B cell (primary cell): ENCODE measurements around the gene TSKS. TPM values are rescaled to one million over a fixed set of nuclear protein-coding genes. Genes with fewer than 3 reads are reported as not detected.

Experiments
- ATAC-seq: fragments of 200-7000 bp; cut with Tn5 transposase; one replicate; pipeline ENCODE4 v1.10.0; 2021; ENCODE audit warnings: low read depth, mild to moderate bottlenecking, moderate number of reproducible peaks, moderate library complexity
- CTCF ChIA-PET: fragments of 350-600 bp; sonication (Branson Sonifier 250); formaldehyde crosslinking; loops from one replicate; lab custom pipeline; 2021; ENCODE audit warnings: antibody characterized with exemption, inconsistent platforms; lab: Charles Lee
- POLR2A ChIA-PET: fragments of 350-600 bp; sonication (Branson Sonifier 250); formaldehyde crosslinking; loops from one replicate; lab custom pipeline; 2021; ENCODE audit warnings: antibody characterized with exemption; lab: Charles Lee
- DNase-seq: peaks from one replicate; pipeline ENCODE4 v3.0.0; 2013
- H2AFZ ChIP-seq: 2 replicates; pipeline ENCODE4 v1.6.1; 2012; ENCODE audit warnings: mild to moderate bottlenecking, low read depth, low read length; ENCODE audit not compliant: insufficient read depth, poor library complexity, severe bottlenecking
- H3K27ac ChIP-seq, 2 donors: 1 replicate in 1 of 2; 2 replicates in 1 of 2; pipeline ENCODE4 v1.5.1; 2012 to 2013; ENCODE audit warnings: low read length in 2 of 2, mild to moderate bottlenecking in 2 of 2, moderate library complexity in 1 of 2
- H3K27me3 ChIP-seq, 4 experiments: fragments of 200-600 bp in 1 of 4; sonication (generic) in 1 of 4; replicated peaks in 1 of 4; 1 replicate in 2 of 4; 2 replicates in 2 of 4; pipeline versions ENCODE4 v1.6.1 to v1.7.0; 2013 to 2016; ENCODE audit warnings: low read length in 3 of 4, mild to moderate bottlenecking in 2 of 4, mixed read lengths in 1 of 4, moderate library complexity in 1 of 4; ENCODE audit not compliant: insufficient read depth in 4 of 4, control insufficient read depth in 3 of 4; ENCODE audit errors: control extremely low read depth in 1 of 4
- H3K36me3 ChIP-seq, 2 experiments: replicated peaks in 1 of 2; 1 replicate in 1 of 2; 2 replicates in 1 of 2; pipeline versions ENCODE4 v1.6.1 to v1.7.1; 2013; ENCODE audit warnings: low read length in 1 of 2; ENCODE audit not compliant: insufficient read depth in 2 of 2, control insufficient read depth in 1 of 2; ENCODE audit errors: control extremely low read depth in 1 of 2, extremely low read depth in 1 of 2
- H3K4me1 ChIP-seq, 2 donors: fragments of 200-600 bp in 1 of 2; sonication (generic) in 1 of 2; 1 replicate in 1 of 2; 2 replicates in 1 of 2; pipeline versions ENCODE4 v1.5.1 to v1.6.1; 2013 to 2017; ENCODE audit warnings: low read length in 2 of 2; ENCODE audit not compliant: control insufficient read depth in 2 of 2, insufficient read depth in 2 of 2
- H3K4me2 ChIP-seq: replicated peaks from 2 replicates; pipeline ENCODE3; 2012; ENCODE audit warnings: mild to moderate bottlenecking, low read depth, low read length; ENCODE audit not compliant: poor library complexity, severe bottlenecking
- H3K4me3 ChIP-seq, 5 experiments: fragments of 200-600 bp in 1 of 5; sonication (generic) in 1 of 5; 1 replicate in 3 of 5; 2 replicates in 2 of 5; pipeline versions ENCODE4 v1.5.1 to v1.7.0; 2011 to 2016; ENCODE audit warnings: low read length in 4 of 5, mild to moderate bottlenecking in 4 of 5, low read depth in 2 of 5, control low read depth in 1 of 5, moderate library complexity in 1 of 5; ENCODE audit not compliant: insufficient read depth in 1 of 5; ENCODE audit errors: control extremely low read depth in 1 of 5, extremely low read depth in 1 of 5
- H3K79me2 ChIP-seq: fragments of 200-600 bp; sonication (generic); one replicate; pipeline ENCODE4 v1.6.0; 2016; ENCODE audit warnings: low read length; ENCODE audit not compliant: control insufficient read depth, insufficient read depth
- H3K9ac ChIP-seq: fragments of 200-600 bp; sonication (generic); 2 replicates; pipeline ENCODE4 v1.6.1; 2017; ENCODE audit warnings: mild to moderate bottlenecking, low read length, moderate library complexity
- H3K9me3 ChIP-seq, 3 donors: one replicate each; pipeline versions ENCODE4 v1.6.1 to v1.7.1; 2013; ENCODE audit warnings: low read length in 2 of 3; ENCODE audit not compliant: control insufficient read depth in 2 of 3, insufficient read depth in 1 of 3; ENCODE audit errors: control extremely low read depth in 1 of 3
- H4K20me1 ChIP-seq: 2 replicates; pipeline ENCODE4 v1.6.0; 2012; ENCODE audit warnings: mild to moderate bottlenecking, low read length; ENCODE audit not compliant: insufficient read depth, control insufficient read depth, poor library complexity, severe bottlenecking
- H3K27ac Mint-ChIP-seq: one replicate; pipeline ENCODE4 v1.8.0; 2021; ENCODE audit warnings: mixed read lengths
- H3K27me3 Mint-ChIP-seq: one replicate; pipeline ENCODE4 v1.8.0; 2021; ENCODE audit warnings: mixed read lengths
- H3K4me1 Mint-ChIP-seq: one replicate; pipeline ENCODE4 v1.8.0; 2021; ENCODE audit warnings: mixed read lengths
- H3K4me3 Mint-ChIP-seq: one replicate; pipeline ENCODE4 v1.8.0; 2021; ENCODE audit warnings: mixed read lengths
- H3K9me3 Mint-ChIP-seq: one replicate; pipeline ENCODE4 v1.8.0; 2022; ENCODE audit warnings: mixed read lengths; ENCODE audit not compliant: insufficient read depth
- EZH2 ChIP-seq: IDR thresholded peaks from 2 replicates; pipeline ENCODE4 v1.6.1; 2012; ENCODE audit warnings: borderline replicate concordance, low read depth, mild to moderate bottlenecking, moderate library complexity, low read length; ENCODE audit not compliant: insufficient read depth, poor library complexity, severe bottlenecking
- WGBS: methylation state at CpG from one replicate; pipeline ENCODE4 v1.1.5; 2013; ENCODE audit warnings: missing lambda C conversion rate; ENCODE audit not compliant: insufficient coverage; 5-methylcytosine and 5-hydroxymethylcytosine counted together
- intact Hi-C: fragments of 100-400 bp; cut with micrococcal nuclease; formaldehyde crosslinking; loops from one replicate; pipeline ENCODE4 v1.10.0; 2022
- polyA plus RNA-seq: library from polyadenylated mRNA; depleted of rRNA; stranded (reverse); fragments of >200 nt; gene quantifications from 2 replicates; pipeline ENCODE4 v1.2.3, GENCODE V29; 2012
- total RNA-seq, 2 donors: library from RNA; stranded (reverse); fragments of 120-200 nt in 1 of 2; gene quantifications; 1 replicate in 1 of 2; 2 replicates in 1 of 2; pipeline versions ENCODE4 v1.2.3 to v1.2.4, GENCODE V29; 2013 to 2022
- TF ChIP-seq, protein P1 (sequence below): fragments of 200-600 bp; IDR thresholded peaks from one replicate; pipeline ENCODE4 v1.8.0; 2022; ENCODE audit warnings: antibody characterized with exemption, mild to moderate bottlenecking

TSKS gene
- total and polyA plus RNA-seq, 2 donors (not counting 1 experiment from before 2014, with no cell fraction given), result 0.15 to 0.18 TPM

DNA sequence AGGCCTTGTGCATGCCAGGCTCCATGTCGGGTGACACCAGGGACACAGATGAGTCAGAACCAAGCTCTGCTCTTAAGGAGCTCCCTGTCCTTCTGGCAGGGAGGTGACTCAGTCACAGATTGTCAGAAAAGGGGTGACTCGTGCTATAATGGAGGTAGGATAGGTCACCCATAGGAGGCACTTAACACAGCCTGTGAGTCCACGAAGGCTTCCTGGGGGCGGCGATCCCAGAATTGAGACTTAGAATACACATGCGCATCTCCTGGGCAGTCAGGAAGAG lies 30.4 kb upstream of the TSKS start:
- no peaks in the 10 kb centered on the region for H3K4me1 Mint-ChIP-seq
- H3K36me3 ChIP-seq, result peaks cover 0 to 75% of the 10 kb centered on the region in 2 experiments
- H3K9ac ChIP-seq, result no peak overlapping the region

DNA sequence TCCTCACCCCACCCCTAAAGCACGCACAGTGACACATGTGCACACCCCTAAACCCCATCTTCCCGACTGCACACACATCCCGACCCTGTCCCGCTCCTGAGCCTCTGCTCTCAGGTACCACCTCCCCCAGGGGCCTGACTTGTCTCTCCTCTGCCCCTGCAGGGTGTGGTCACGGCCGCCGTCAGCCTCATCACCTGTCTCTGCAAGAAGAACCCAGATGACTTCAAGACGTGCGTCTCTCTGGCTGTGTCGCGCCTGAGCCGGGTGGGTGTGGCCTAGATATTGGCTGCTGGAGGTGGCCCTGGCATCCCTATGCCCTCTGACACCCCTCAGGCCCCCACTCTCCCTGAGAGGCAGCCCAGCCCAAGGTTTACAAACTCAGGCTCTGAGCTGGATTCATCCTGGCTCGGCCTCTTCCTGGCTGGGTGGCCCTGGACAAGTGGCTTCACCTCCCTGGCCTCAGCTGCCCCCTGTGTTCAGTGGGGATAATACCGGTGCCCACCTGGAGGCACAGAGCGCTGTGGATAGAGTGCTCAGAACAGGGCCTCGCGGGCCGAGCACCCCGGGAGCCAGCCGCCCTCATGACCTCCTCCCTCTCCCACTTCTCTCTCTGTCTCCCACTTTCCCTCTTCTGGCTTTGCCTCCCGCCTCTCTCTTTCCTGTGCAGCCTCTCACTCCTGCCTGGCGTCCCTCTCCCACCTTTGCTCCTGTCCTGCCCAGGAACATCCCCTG lies 29.9 kb upstream of the TSKS start:
- no peak for TF ChIP-seq EZH2
- TF ChIP-seq, protein P1, sequence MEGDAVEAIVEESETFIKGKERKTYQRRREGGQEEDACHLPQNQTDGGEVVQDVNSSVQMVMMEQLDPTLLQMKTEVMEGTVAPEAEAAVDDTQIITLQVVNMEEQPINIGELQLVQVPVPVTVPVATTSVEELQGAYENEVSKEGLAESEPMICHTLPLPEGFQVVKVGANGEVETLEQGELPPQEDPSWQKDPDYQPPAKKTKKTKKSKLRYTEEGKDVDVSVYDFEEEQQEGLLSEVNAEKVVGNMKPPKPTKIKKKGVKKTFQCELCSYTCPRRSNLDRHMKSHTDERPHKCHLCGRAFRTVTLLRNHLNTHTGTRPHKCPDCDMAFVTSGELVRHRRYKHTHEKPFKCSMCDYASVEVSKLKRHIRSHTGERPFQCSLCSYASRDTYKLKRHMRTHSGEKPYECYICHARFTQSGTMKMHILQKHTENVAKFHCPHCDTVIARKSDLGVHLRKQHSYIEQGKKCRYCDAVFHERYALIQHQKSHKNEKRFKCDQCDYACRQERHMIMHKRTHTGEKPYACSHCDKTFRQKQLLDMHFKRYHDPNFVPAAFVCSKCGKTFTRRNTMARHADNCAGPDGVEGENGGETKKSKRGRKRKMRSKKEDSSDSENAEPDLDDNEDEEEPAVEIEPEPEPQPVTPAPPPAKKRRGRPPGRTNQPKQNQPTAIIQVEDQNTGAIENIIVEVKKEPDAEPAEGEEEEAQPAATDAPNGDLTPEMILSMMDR, result no peak
- ChIA-PET POLR2A (no interaction called here), CTCF (no interaction called here)
- H3K27ac Mint-ChIP-seq, result no peak overlapping the region
- 96% methylated on average over 21 of the region's 22 CpGs for WGBS
- H3K27me3 Mint-ChIP-seq, result no peaks in the 10 kb centered on the region
- no peak overlapping the region for H3K27ac ChIP-seq
- no peak overlapping the region for H3K4me3 ChIP-seq
- H3K36me3 ChIP-seq, result peaks cover 0 to 71% of the 10 kb centered on the region in 2 experiments
- intact Hi-C loops, result no loop called here
- peaks cover 0 to 3% (median 0%) of the 10 kb centered on the region in 3 donors for H3K9me3 ChIP-seq
- H2AFZ ChIP-seq, result no peak overlapping the region
- no peaks in the 10 kb centered on the region for H3K4me1 ChIP-seq
- H3K4me3 Mint-ChIP-seq, result no peak overlapping the region
- H3K27me3 ChIP-seq, result no peaks in the 10 kb centered on the region
- H3K4me2 ChIP-seq, result no peak overlapping the region
- no peaks in the 10 kb centered on the region for H3K9me3 Mint-ChIP-seq
- no peak for DNase-seq
- peaks cover 13% of the 10 kb centered on the region for H3K79me2 ChIP-seq
- no peak for ATAC-seq
- no peak overlapping the region for H3K9ac ChIP-seq
- no peaks in the 10 kb centered on the region for H3K4me1 Mint-ChIP-seq
- peaks cover 7% of the 10 kb centered on the region for H4K20me1 ChIP-seq

More for the DNA sequence above, 30.4 kb upstream of the TSKS start:
- CTCF ChIA-PET, result no interaction called here
- Histone ChIP-seq H3K27me3 (no peaks in the 10 kb centered on the region), H3K79me2 (peaks cover 9% of the 10 kb centered on the region), H3K9me3 (peaks cover 0 to 3% (median 0%) of the 10 kb centered on the region in 3 donors), H3K4me3 (no peak overlapping the region), H4K20me1 (peaks cover 6% of the 10 kb centered on the region), H3K4me2 (no peak overlapping the region), H3K27ac (no peak overlapping the region), H3K4me1 (no peaks in the 10 kb centered on the region), H2AFZ (no peak overlapping the region)
- Mint-ChIP-seq H3K27ac (no peak overlapping the region), H3K27me3 (no peaks in the 10 kb centered on the region), H3K9me3 (no peaks in the 10 kb centered on the region), H3K4me3 (no peak overlapping the region)
- POLR2A ChIA-PET, result no interaction called here
- no peak for TF ChIP-seq EZH2
- TF ChIP-seq, protein P1, result no peak
- intact Hi-C loops, result no loop called here
- ATAC-seq (no peak), DNase-seq (no peak)
- WGBS, result 90% methylated on average over 1 of the region's 6 CpGs
